ENCODE results near the gene PER1.

- TF ChIP-seq POLR2AphosphoS5 (IDR thresholded peaks at IDR 0.05; ENCODE audit: borderline replicate concordance, low read depth, low read length) (no peak), EZH2 (IDR thresholded peaks at IDR 0.05) (no peak)
Measured at GRCh38 chr17:8110456-8110804, 41.8 kb downstream of the PER1 start.

Measured in SK-N-MC (cell line).